GM12873 (cell line): Measurements from ENCODE around the gene TNNI3.

Source experiments
- CTCF ChIP-seq: IDR thresholded peaks from 2 replicates; pipeline ENCODE4 v1.5.1; 2012; ENCODE audit warnings: low read depth, mild to moderate bottlenecking, moderate library complexity, low read length, control low read depth; ENCODE audit not compliant: insufficient read depth; ENCODE audit errors: missing control alignments

The TNNI3 gene

GRCh38 chr19:55176076-55176475, 18.5 kb upstream of the TNNI3 start:
- no peak for TF ChIP-seq CTCF

GRCh38 chr19:55175117-55175867, 17.8 kb upstream of the TNNI3 start:
- no peak for TF ChIP-seq CTCF

- TF ChIP-seq CTCF: no peak
Observed at GRCh38 chr19:55174425-55175116, 17.0 kb upstream of the TNNI3 start.

GRCh38 chr19:55173714-55174409, 16.3 kb upstream of the TNNI3 start:
- no peak for TF ChIP-seq CTCF

GRCh38 chr19:55173186-55173713, 15.7 kb upstream of the TNNI3 start:
- no peak for TF ChIP-seq CTCF

- no peak for TF ChIP-seq CTCF
Observed at GRCh38 chr19:55172741-55173140, 15.2 kb upstream of the TNNI3 start.

GRCh38 chr19:55171440-55171839, 13.9 kb upstream of the TNNI3 start:
- TF ChIP-seq CTCF: no peak
